ENCODE measurements around the gene GUCY1A2. TPM values are rescaled to one million over a fixed set of nuclear protein-coding genes. Genes with fewer than 3 reads are reported as not detected.

The GUCY1A2 gene
- total and polyA plus RNA-seq, 7 donors = 0.57 to 18.5 (median 9.4) TPM

DNA sequence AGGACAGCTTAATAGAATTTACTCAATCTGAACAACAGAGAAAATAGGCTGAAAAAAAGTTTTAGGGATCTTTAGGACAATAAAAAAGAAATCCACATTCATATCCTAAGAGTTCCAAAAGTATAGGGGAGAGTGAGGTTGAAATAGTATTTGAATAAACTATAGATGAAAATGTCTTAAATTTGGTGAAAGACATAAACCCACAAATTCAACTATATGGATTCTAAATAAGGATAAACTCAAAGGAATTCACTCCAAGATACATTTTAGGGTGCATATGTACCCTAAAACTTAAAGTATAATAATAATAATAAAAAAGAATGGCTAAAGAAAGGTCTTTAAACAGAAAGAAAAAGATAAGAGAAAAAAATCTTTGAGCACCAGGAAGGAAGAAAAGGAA is 203.1 kb downstream of the GUCY1A2 start:
- no peaks in the 10 kb centered on the region for H3K36me3 ChIP-seq (ENCODE audit: insufficient read depth in 1 of 2, low read depth in 1 of 2)
- TF ChIP-seq, protein P1, sequence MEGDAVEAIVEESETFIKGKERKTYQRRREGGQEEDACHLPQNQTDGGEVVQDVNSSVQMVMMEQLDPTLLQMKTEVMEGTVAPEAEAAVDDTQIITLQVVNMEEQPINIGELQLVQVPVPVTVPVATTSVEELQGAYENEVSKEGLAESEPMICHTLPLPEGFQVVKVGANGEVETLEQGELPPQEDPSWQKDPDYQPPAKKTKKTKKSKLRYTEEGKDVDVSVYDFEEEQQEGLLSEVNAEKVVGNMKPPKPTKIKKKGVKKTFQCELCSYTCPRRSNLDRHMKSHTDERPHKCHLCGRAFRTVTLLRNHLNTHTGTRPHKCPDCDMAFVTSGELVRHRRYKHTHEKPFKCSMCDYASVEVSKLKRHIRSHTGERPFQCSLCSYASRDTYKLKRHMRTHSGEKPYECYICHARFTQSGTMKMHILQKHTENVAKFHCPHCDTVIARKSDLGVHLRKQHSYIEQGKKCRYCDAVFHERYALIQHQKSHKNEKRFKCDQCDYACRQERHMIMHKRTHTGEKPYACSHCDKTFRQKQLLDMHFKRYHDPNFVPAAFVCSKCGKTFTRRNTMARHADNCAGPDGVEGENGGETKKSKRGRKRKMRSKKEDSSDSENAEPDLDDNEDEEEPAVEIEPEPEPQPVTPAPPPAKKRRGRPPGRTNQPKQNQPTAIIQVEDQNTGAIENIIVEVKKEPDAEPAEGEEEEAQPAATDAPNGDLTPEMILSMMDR (IDR thresholded peaks at IDR 0.05) = no peak
- H3K27me3 ChIP-seq (ENCODE audit: insufficient read depth in 3 of 3, low read length in 2 of 3) = no peaks in the 10 kb centered on the region
- intact Hi-C loops (cut with DNase I) = no loop called here
- no peak overlapping the region for H3K4me3 ChIP-seq
- H3K9me3 ChIP-seq = no peaks in the 10 kb centered on the region
- H3K4me1 ChIP-seq = no peaks in the 10 kb centered on the region
- no peak overlapping the region for H3K27ac ChIP-seq
- ATAC-seq (no peak), DNase-seq (no peak)

DNA sequence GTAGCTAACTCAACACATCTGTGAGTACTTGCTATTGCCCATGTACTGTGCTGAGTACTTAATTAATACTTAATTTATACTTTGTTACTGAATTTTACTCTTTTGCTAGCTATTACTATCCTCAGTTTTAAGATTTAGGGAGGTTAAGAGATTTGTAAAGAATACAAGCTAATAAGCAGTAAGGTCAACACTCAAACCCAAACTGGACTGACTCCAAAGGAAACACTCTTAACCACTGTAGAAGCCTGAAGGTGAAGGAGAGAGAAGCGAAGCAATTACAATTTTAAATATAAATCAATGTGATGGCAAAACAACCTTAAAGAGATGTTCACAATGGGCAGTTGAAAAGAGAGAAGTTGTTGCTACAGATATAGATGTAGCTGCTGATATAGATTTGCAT is 204.5 kb downstream of the GUCY1A2 start:
- 82 to 84% (median 82%) methylated on average over 1 of the region's 1 CpG for WGBS, 3 donors
- no peaks in the 10 kb centered on the region for H3K27me3 ChIP-seq (ENCODE audit: insufficient read depth in 3 of 3, low read length in 2 of 3)
- intact Hi-C loops (cut with DNase I) = no loop called here

DNA sequence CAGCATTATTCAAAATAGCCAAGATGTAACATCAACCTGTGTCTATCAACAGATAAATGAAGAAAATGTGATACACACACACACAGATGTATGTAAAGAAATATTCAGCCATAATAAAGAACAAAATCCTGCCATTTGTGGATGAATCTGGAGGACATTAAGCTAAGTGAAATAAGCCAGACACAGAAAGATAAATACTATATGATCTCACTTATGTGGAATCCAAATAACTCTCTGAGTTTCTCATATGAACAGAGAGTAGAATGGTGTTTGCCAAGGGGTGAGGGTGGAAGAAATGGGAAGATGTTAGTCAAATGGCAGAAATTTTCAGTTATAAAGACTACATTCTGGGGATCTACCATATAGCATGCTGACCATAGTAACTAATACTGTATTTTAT is 224.2 kb downstream of the GUCY1A2 start:
- Histone ChIP-seq H3K4me1 (no peaks in the 10 kb centered on the region), H3K4me3 (no peak overlapping the region), H3K27ac (no peak overlapping the region), H3K36me3 (ENCODE audit: insufficient read depth in 1 of 2, low read depth in 1 of 2) (no peaks in the 10 kb centered on the region), H3K27me3 (ENCODE audit: insufficient read depth in 3 of 3, low read length in 2 of 3) (no peaks in the 10 kb centered on the region), H3K9me3 (no peaks in the 10 kb centered on the region)
- TF ChIP-seq, protein P1 (IDR thresholded peaks at IDR 0.05) = no peak
- no peak for ATAC-seq
- intact Hi-C loops (cut with DNase I) = no loop called here
- DNase-seq = no peak

More for the DNA sequence above, 204.5 kb downstream of the GUCY1A2 start:
- H3K4me1 ChIP-seq = no peaks in the 10 kb centered on the region
- DNase-seq (no peak), ATAC-seq (no peak)
- TF ChIP-seq, protein P1 (IDR thresholded peaks at IDR 0.05) = no peak
- no peaks in the 10 kb centered on the region for H3K9me3 ChIP-seq
- H3K36me3 ChIP-seq (ENCODE audit: insufficient read depth in 1 of 2, low read depth in 1 of 2) = no peaks in the 10 kb centered on the region
- no peak overlapping the region for H3K27ac ChIP-seq
- no peak overlapping the region for H3K4me3 ChIP-seq

DNA sequence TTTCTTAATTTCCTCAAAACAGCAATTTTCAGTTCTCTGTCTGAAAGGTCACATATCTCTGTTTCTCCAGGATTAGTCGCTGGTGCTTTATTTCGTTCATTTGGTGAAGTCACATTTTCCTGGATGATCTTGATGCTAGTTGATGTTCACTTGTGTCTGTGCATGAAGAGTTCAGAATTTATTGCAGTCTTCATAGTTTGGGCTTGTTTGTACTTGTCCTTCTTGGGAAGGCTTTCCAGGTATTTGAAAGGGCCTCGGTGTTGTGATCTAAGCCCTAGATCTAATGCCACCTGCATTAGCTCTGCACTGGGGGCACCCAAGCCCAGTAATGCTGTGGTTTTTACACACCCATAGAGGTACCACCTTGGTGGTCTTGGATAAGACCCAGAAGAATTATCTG is 228.9 kb downstream of the GUCY1A2 start:
- 83 to 87% (median 85%) methylated on average over 3 of the region's 3 CpGs for WGBS, 3 donors
- no peak for ATAC-seq
- intact Hi-C loops (cut with DNase I) = no loop called here
- Histone ChIP-seq H3K9me3 (no peaks in the 10 kb centered on the region), H3K27ac (no peak overlapping the region), H3K27me3 (ENCODE audit: insufficient read depth in 3 of 3, low read length in 2 of 3) (no peaks in the 10 kb centered on the region), H3K36me3 (ENCODE audit: insufficient read depth in 1 of 2, low read depth in 1 of 2) (no peaks in the 10 kb centered on the region), H3K4me1 (no peaks in the 10 kb centered on the region), H3K4me3 (no peak overlapping the region)
- no peak for DNase-seq
- TF ChIP-seq, protein P1 (IDR thresholded peaks at IDR 0.05) = no peak

DNA sequence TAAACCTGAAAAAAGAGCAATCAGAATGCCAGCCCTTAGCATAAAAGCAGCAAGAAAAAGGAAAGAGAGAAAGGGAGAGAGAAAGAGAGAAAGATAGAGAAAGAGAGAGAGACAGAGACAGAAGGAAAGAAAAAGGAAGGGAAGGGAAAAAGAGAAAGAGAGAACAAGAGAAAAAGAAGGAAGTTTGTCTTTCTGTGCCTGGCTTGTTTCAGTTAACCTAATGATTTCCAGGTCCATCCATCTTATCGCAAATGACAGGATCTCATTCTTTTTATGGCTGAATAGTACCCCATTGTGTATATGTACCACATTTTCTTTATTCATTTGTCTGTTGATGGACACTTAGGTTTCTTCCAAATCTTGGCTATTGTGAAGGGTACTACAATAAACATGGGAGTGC is 230.8 kb downstream of the GUCY1A2 start:
- no peaks in the 10 kb centered on the region for H3K9me3 ChIP-seq
- H3K4me3 ChIP-seq = no peak overlapping the region
- H3K4me1 ChIP-seq = no peaks in the 10 kb centered on the region
- H3K36me3 ChIP-seq (ENCODE audit: insufficient read depth in 1 of 2, low read depth in 1 of 2) = no peaks in the 10 kb centered on the region
- no peak for DNase-seq
- TF ChIP-seq, protein P1 (IDR thresholded peaks at IDR 0.05) = no peak
- H3K27ac ChIP-seq = no peak overlapping the region
- no peak for ATAC-seq
- intact Hi-C loops (cut with DNase I) = no loop called here
- WGBS, 3 donors = 95 to 97% (median 96%) methylated on average over 1 of the region's 1 CpG
- H3K27me3 ChIP-seq (ENCODE audit: insufficient read depth in 3 of 3, low read length in 2 of 3) = no peaks in the 10 kb centered on the region

All from psoas muscle (tissue), 8 donors.